VCaP (cell line): Measurements from ENCODE around the gene LSG1.
A peak's percentile ranks its signal among the peaks of the same experiment; 100 is the strongest.
"Not testable (repeated sequence)": the region's sequence is repeated elsewhere in the genome, so short reads cannot be mapped to it uniquely, and the experiment has no call there.

Source experiments
- H3K27ac ChIP-seq: fragments of 450-650 bp; 2 replicates; pipeline ENCODE4 v1.5.1; 2017
- TF ChIP-seq, protein P1 (sequence below): fragments of 450-650 bp; conservative IDR thresholded peaks from 2 replicates; pipeline ENCODE4 v1.5.1; 2017; ENCODE audit warnings: mild to moderate bottlenecking, moderate library complexity

LSG1 gene

DNA sequence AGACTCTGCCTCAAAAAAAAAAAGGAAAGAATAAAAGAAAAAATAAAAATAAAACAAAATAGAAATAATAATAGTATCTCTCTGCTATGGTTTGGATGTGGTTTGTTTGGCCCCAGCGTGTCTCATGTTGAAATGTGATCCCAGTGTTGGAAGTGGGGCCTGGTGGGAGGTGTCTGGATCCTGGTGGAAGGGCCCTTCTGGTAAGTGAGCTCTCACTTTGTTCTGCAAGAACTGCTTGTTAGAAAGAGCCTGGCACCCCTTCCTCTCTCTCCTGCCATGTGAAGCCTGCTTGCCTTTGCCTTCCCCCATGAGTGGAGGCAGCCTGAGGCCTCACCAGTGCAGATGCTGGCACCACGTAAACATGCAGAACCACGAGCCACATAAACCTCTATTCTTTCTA is 65.0 kb downstream of the LSG1 start:
- TF ChIP-seq, protein P1, sequence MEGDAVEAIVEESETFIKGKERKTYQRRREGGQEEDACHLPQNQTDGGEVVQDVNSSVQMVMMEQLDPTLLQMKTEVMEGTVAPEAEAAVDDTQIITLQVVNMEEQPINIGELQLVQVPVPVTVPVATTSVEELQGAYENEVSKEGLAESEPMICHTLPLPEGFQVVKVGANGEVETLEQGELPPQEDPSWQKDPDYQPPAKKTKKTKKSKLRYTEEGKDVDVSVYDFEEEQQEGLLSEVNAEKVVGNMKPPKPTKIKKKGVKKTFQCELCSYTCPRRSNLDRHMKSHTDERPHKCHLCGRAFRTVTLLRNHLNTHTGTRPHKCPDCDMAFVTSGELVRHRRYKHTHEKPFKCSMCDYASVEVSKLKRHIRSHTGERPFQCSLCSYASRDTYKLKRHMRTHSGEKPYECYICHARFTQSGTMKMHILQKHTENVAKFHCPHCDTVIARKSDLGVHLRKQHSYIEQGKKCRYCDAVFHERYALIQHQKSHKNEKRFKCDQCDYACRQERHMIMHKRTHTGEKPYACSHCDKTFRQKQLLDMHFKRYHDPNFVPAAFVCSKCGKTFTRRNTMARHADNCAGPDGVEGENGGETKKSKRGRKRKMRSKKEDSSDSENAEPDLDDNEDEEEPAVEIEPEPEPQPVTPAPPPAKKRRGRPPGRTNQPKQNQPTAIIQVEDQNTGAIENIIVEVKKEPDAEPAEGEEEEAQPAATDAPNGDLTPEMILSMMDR, result no peak
- no peak overlapping the region for H3K27ac ChIP-seq

DNA sequence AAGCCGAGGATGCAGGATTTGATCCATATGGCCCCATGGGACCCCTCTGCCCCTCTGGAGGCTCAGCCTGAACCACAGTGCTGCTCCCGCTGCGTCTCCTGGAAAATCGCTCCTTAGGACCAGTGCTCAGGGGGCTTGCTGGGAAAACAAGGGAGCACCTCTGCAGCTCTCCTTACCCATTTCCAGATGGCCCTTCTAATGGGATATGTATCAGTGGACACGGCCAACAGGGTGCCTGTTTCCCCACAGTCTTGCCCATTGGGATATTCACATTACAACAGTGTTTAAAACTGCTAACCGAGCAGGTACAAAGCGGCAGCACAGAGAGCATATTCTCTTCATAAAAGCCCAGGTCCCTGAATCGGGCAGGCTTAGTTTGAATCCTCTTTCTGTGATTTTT is 65.8 kb downstream of the LSG1 start:
- no peak overlapping the region for H3K27ac ChIP-seq
- TF ChIP-seq, protein P1, result no peak

DNA sequence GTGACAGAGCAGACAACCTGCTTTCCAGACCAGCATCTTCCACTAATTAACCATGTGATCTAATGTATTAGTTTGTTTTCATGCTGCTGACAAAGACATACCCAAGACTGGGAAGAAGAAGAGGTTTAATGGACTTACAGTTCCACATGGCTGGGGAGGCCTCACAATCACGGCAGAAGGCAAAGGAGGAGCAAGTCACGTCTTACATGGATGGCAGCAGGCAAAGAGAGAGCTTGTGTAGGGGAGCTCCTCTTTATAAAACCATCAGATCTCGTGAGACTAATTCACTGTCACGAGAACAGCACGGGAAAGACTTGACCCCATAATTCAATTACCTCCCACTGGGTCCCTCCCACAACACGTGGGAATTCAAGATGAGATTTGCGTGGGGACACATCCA is 66.7 kb downstream of the LSG1 start:
- H3K27ac ChIP-seq, result not testable (repeated sequence)

DNA sequence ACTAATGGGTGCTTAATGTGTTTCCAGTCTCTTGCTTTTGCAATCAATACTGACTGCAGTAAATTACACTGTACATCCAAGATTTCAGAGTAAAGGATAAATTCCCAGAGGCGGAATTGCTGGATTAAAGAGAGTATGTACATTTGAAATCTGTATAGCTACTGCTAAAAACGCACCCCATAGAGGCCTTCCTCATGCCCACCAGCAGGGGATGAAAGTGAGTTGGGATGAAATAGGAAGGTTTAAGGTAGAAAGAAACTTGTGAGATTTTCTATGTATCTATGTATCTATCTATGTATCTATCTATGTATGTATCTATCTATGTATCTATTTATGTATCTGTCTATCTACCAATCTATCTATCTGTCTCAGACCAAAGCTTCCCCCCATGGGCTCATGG is 67.2 kb downstream of the LSG1 start:
- H3K27ac ChIP-seq, result no peak overlapping the region
- TF ChIP-seq, protein P1, result peak; percentile 37; the same call in 1 of the 2 replicates

DNA sequence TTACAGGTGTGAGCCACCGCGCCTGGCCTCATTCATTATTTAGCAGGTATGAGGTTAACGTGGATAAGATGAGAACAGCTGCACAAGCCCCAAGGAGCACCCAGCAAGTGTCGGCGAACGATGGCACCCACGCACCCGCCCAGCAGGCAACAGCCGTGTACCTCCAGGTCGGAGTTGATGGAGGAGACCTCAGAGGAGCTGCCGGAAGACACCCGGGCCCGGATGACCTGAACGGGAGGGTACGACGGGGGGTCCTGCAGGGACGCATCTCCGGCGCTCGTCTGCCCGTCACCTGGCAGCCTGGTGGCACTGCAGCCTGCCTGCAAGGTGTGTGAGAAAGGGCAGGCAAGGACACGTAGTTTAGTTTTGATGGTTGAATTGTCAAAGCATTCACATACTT is 67.9 kb downstream of the LSG1 start:
- H3K27ac ChIP-seq, result no peak overlapping the region
- TF ChIP-seq, protein P1, result no peak

DNA sequence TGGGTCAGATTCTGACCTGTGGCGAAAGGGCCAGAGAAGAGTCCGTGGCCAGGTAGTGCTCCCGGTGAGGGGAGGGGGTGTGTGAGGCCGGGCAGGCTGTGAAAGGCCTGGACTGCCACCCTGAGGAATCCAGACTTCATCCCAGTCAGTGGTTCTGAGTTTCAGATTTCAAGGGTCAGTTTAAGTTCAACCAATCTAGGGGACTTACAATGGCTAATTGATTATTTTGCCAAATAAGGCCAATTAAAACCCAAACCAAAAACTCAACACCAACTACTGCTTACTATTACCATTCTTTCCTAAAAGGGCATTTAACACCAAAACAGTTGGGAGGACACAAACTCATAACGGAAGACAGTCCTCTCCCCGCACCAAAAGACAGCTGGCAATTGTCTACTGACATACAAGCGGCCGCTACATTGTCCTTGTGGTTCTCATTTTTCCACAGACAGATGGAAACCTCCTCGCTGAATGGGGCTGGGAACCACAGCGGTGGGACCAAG is 69.3 kb downstream of the LSG1 start:
- TF ChIP-seq, protein P1, result no peak
- no peak overlapping the region for H3K27ac ChIP-seq

DNA sequence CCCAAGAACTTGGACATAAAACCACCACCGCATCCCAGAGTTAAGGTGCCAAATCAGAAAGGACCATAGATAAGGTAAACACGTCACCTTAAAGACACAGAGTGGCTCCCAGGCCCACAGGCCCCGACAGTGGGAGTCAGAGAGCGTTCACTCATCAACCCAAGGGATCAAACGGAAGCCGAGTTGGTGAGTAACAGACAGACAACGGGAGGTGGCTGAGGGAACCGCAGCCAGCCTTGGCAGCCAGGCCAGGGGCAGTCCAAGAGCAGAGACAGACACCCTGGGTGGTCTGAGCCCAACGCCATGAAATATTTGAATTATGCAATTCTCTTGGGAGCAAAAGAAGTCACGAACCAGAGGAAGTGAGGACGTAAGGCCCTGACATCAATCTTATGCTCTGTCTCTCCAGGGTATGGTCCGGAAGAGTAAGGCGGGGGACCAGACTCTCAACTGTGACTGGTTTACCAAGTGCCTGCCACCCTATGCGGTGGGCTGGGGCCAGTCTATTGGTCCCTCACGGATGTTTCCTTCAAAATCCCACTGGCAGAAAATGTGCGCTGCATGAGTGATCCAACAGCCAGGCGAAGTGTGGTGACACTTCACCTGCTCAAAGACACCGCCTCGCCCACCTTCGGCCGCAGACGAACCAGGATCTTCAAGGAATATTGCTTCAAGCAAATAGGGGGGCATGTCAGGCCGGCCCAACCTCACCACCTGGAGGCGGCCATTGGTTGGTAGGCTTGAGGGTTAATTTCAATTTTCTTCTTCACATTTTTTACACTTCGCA is 73.0 kb downstream of the LSG1 start:
- H3K27ac ChIP-seq, result no peak overlapping the region
- TF ChIP-seq, protein P1, result no peak

DNA sequence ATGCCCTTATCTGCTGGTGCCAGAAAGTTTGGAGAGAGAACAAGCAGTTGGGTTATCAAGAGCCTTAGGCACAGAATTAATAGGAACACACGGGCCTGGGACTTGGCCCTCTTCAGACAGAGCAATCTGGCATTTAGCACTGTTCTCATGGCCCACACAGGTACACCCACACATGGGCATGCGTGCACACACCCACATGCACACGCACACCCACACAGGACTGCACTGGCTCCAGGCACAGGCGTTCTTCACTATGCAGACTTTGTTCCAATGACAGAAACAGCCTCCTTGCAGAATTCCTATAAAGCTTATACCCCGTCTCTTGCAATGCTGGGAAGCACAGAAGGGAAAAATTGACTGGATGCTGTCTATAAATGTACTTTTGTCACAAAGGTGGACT is 75.1 kb downstream of the LSG1 start:
- TF ChIP-seq, protein P1, result no peak
- H3K27ac ChIP-seq, result no peak overlapping the region
